NB4 (cell line): Measurements from ENCODE around the gene CCDC149.

Experiments
- MAX ChIP-seq: IDR thresholded peaks from 2 replicates; pipeline ENCODE4 v1.6.1; 2011; ENCODE audit warnings: low read depth, low read length
- MYC ChIP-seq: IDR thresholded peaks from 2 replicates; pipeline ENCODE4 v1.6.1; 2011; ENCODE audit warnings: low read depth, low read length
- POLR2A ChIP-seq: IDR thresholded peaks from 2 replicates; pipeline ENCODE4 v1.6.1; 2011; ENCODE audit warnings: mild to moderate bottlenecking; ENCODE audit not compliant: insufficient read length; ENCODE audit errors: extremely low read depth
- TF ChIP-seq, protein P1 (sequence below): IDR thresholded peaks from one replicate; pipeline ENCODE4 v1.5.1; 2012; ENCODE audit warnings: low read depth, low read length

GRCh38 chr4:24835696-24836095 is 77.1 kb downstream of the CCDC149 start:
- TF ChIP-seq, protein P1, sequence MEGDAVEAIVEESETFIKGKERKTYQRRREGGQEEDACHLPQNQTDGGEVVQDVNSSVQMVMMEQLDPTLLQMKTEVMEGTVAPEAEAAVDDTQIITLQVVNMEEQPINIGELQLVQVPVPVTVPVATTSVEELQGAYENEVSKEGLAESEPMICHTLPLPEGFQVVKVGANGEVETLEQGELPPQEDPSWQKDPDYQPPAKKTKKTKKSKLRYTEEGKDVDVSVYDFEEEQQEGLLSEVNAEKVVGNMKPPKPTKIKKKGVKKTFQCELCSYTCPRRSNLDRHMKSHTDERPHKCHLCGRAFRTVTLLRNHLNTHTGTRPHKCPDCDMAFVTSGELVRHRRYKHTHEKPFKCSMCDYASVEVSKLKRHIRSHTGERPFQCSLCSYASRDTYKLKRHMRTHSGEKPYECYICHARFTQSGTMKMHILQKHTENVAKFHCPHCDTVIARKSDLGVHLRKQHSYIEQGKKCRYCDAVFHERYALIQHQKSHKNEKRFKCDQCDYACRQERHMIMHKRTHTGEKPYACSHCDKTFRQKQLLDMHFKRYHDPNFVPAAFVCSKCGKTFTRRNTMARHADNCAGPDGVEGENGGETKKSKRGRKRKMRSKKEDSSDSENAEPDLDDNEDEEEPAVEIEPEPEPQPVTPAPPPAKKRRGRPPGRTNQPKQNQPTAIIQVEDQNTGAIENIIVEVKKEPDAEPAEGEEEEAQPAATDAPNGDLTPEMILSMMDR: no peak
- TF ChIP-seq POLR2A: no peak
- no peak for TF ChIP-seq MYC
- no peak for TF ChIP-seq MAX
